ENCODE data around the gene CYSLTR2. TPM values are rescaled to one million over a fixed set of nuclear protein-coding genes. Genes with fewer than 3 reads are reported as not detected.

CYSLTR2 gene
- total and polyA plus RNA-seq, 10 donors = 0.61 to 8.3 (median 5.3) TPM

GRCh38 chr13:48726711-48727110 lies 73.0 kb downstream of the CYSLTR2 start:
- 50 to 76% (median 70%) methylated on average over 2 of the region's 2 CpGs for WGBS, 5 donors
- Histone ChIP-seq H3K27me3 (replicated peaks in 1 of 7) (no peaks in the 10 kb centered on the region), H3K4me3 (no peak overlapping the region), H3K4me1 (peaks cover 0 to 3% (median under 1%) of the 10 kb centered on the region in 6 donors), H3K27ac (peak overlapping the region in 1 of 8 donors; percentile 16), H3K36me3 (no peaks in the 10 kb centered on the region), H3K9me3 (peaks cover 0 to 6% (median 0%) of the 10 kb centered on the region in 8 donors)
- intact Hi-C loops (cut with DNase I; ENCODE audit: low total_unique reads) = no loop called here
- DNase-seq = no peak
- no peak for TF ChIP-seq POLR2A (IDR thresholded peaks at IDR 0.05)

DNA sequence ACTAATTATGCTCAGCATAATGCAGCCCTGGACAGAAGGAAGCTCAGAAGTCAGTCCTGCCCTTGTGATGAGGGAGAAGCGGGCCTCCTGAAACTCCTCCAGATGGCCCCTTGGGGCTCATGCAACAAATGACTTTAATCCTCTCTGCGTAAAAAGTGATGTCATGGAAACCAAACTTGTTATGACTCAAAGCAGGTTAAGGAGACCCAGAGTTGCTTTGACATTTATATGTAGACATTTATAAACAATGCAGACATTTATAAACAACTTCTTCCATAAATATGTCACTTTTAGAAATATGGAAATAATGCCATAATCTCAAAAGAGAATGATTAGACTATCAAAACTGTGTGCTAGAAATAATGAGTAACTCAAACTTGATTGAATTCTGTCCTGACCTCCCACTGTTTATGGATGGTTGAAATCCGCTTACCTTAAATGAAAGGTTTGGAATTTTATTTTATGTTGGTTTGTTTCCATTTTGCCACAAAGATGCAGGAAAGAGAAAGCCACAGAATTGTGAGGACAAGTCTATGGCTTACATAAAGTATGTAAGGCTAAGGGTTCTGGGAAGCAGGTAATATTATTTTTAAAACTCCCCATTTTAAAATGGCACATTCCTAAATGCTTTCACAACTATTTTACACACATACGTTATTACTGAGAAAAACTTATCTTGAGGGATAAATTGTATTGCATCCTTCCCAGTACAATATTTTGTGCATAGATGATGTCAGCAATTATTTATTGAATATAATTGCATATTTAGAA lies 73.7 kb downstream of the CYSLTR2 start:
- 47 to 89% (median 61%) methylated on average over 4 of the region's 4 CpGs for WGBS, 5 donors
- Histone ChIP-seq H3K27me3 (replicated peaks in 1 of 7) (no peaks in the 10 kb centered on the region), H3K36me3 (no peaks in the 10 kb centered on the region), H3K4me3 (no peak overlapping the region), H3K9me3 (peaks cover 0 to 6% (median 0%) of the 10 kb centered on the region in 8 donors), H3K27ac (no peak overlapping the region), H3K4me1 (peaks cover 0 to 8% (median 2%) of the 10 kb centered on the region in 6 donors)
- DNase-seq = no peak
- TF ChIP-seq POLR2A (IDR thresholded peaks at IDR 0.05) = no peak
- no peak for TF ChIP-seq POLR2AphosphoS5 (IDR thresholded peaks at IDR 0.05)
- TF ChIP-seq CTCF (IDR thresholded peaks at IDR 0.05 in 8 of 11, conservative IDR thresholded peaks at IDR 0.05 in 3 of 11) = no peak
- intact Hi-C loops (cut with DNase I; ENCODE audit: low total_unique reads) = no loop called here

DNA sequence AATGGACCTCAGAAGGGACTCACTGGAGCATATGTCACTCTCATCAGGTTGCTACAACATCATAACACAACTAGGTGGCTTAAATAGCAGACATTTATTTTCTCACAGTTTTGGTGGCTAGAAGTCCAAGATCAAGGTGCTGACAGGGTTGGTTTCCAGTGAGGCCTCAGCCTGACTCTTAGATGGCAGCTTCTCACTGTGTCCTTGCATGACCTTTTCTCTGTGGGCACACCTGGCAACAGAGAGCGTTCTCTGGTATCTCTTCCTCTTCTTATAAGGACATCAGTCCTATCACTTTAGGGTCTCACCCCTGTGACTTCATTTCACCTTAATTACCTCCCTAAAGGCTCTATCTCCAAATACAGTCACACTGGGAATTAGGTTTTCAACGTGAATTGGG lies 74.5 kb downstream of the CYSLTR2 start:
- Histone ChIP-seq H3K4me3 (no peak overlapping the region), H3K4me1 (peaks cover 0 to 8% (median 2%) of the 10 kb centered on the region in 6 donors), H3K9me3 (peaks cover 0 to 6% (median 0%) of the 10 kb centered on the region in 8 donors), H3K36me3 (no peaks in the 10 kb centered on the region), H3K27ac (no peak overlapping the region), H3K27me3 (replicated peaks in 1 of 7) (no peaks in the 10 kb centered on the region)
- WGBS, 5 donors = 67 to 85% (median 81%) methylated on average over 2 of the region's 2 CpGs
- TF ChIP-seq POLR2AphosphoS5 (IDR thresholded peaks at IDR 0.05) (no peak), POLR2A (IDR thresholded peaks at IDR 0.05) (no peak)
- intact Hi-C loops (cut with DNase I; ENCODE audit: low total_unique reads) = no loop called here
- DNase-seq = no peak

- peaks cover 0 to 6% (median 0%) of the 10 kb centered on the region in 8 donors for H3K9me3 ChIP-seq
- TF ChIP-seq POLR2AphosphoS5 (IDR thresholded peaks at IDR 0.05) (no peak), CTCF (IDR thresholded peaks at IDR 0.05 in 8 of 11, conservative IDR thresholded peaks at IDR 0.05 in 3 of 11) (no peak), POLR2A (IDR thresholded peaks at IDR 0.05) (no peak)
- no peak overlapping the region for H3K4me3 ChIP-seq
- intact Hi-C loops (cut with DNase I; ENCODE audit: low total_unique reads) = no loop called here
- H3K27me3 ChIP-seq (replicated peaks in 1 of 7) = no peaks in the 10 kb centered on the region
- no peak overlapping the region for H3K27ac ChIP-seq
- no peak for DNase-seq
- peaks cover 0 to 8% (median 2%) of the 10 kb centered on the region in 6 donors for H3K4me1 ChIP-seq
- H3K36me3 ChIP-seq = no peaks in the 10 kb centered on the region
- 79 to 95% (median 90%) methylated on average over 4 of the region's 4 CpGs for WGBS, 5 donors
Measured at GRCh38 chr13:48728876-48729275, 75.1 kb downstream of the CYSLTR2 start.

GRCh38 chr13:48729856-48730255 lies 76.1 kb downstream of the CYSLTR2 start:
- H3K4me3 ChIP-seq = no peak overlapping the region
- no peak for DNase-seq
- no peaks in the 10 kb centered on the region for H3K36me3 ChIP-seq
- H3K4me1 ChIP-seq = peaks cover 0 to 8% (median 2%) of the 10 kb centered on the region in 6 donors
- TF ChIP-seq POLR2AphosphoS5 (IDR thresholded peaks at IDR 0.05) = no peak
- TF ChIP-seq CTCF (IDR thresholded peaks at IDR 0.05 in 8 of 11, conservative IDR thresholded peaks at IDR 0.05 in 3 of 11) = no peak
- no peak for TF ChIP-seq POLR2A (IDR thresholded peaks at IDR 0.05)
- WGBS, 5 donors = 72 to 90% (median 83%) methylated on average over 4 of the region's 4 CpGs
- H3K9me3 ChIP-seq = peaks cover 0 to 6% (median 0%) of the 10 kb centered on the region in 8 donors
- no peak overlapping the region for H3K27ac ChIP-seq
- H3K27me3 ChIP-seq (replicated peaks in 1 of 7) = no peaks in the 10 kb centered on the region
- intact Hi-C loops (cut with DNase I; ENCODE audit: low total_unique reads) = loop anchor here (10.0 kb wide), 1 partner anchor 135 kb away; no protein-coding TSS in a partner anchor
